Muscle layer of colon (tissue), 2 donors: ENCODE measurements around the gene SESN1.
"Not testable (repeated sequence)": the region's sequence is repeated elsewhere in the genome, so short reads cannot be mapped to it uniquely, and the experiment has no call there.

Source experiments
- H3K27ac ChIP-seq: one replicate; pipeline ENCODE4 v1.7.0; 2013; ENCODE audit warnings: low read depth, mild to moderate bottlenecking, low read length, moderate library complexity
- H3K27me3 ChIP-seq, 2 donors: one replicate each; pipeline ENCODE4 v1.7.0; 2013; ENCODE audit warnings: low read length in 2 of 2, mild to moderate bottlenecking in 2 of 2; ENCODE audit not compliant: insufficient read depth in 2 of 2, control insufficient read depth in 1 of 2
- H3K36me3 ChIP-seq: one replicate; pipeline ENCODE4 v1.7.0; 2013; ENCODE audit warnings: mild to moderate bottlenecking, low read length; ENCODE audit not compliant: insufficient read depth
- H3K4me1 ChIP-seq: one replicate; pipeline ENCODE4 v1.7.0; 2013; ENCODE audit warnings: mild to moderate bottlenecking, low read length; ENCODE audit not compliant: insufficient read depth
- H3K4me3 ChIP-seq, 2 donors: one replicate each; pipeline ENCODE4 v1.7.0; 2013; ENCODE audit warnings: low read length in 2 of 2, low read depth in 1 of 2, mild to moderate bottlenecking in 1 of 2, moderate library complexity in 1 of 2
- H3K9ac ChIP-seq: one replicate; pipeline ENCODE4 v1.7.0; 2013; ENCODE audit warnings: low read length
- H3K9me3 ChIP-seq: one replicate; pipeline ENCODE4 v1.7.0; 2013; ENCODE audit warnings: mild to moderate bottlenecking, low read length
- donor health status: abdominal sarcoma.
- donor health status: Adenocarcinoma of cecum.

SESN1 gene

GRCh38 chr6:109093732-109094415, 772 bp downstream of the SESN1 start:
- peaks cover 31% of the 10 kb centered on the region for H3K4me1 ChIP-seq
- no peaks in the 10 kb centered on the region for H3K27me3 ChIP-seq
- H3K9me3 ChIP-seq: no peaks in the 10 kb centered on the region
- H3K27ac ChIP-seq: peak overlapping the region; percentile 90
- H3K36me3 ChIP-seq: no peaks in the 10 kb centered on the region
- H3K9ac ChIP-seq: peak overlapping the region; percentile 75
- H3K4me3 ChIP-seq: peak overlapping the region; percentile 82 to 99

- no peaks in the 10 kb centered on the region for H3K36me3 ChIP-seq
- H3K9me3 ChIP-seq: no peaks in the 10 kb centered on the region
- H3K27me3 ChIP-seq: no peaks in the 10 kb centered on the region
- H3K9ac ChIP-seq: peak overlapping the region; percentile 31
- peak overlapping the region; percentile 18 to 99 for H3K4me3 ChIP-seq
- peaks cover 49% of the 10 kb centered on the region for H3K4me1 ChIP-seq
- H3K27ac ChIP-seq: peak overlapping the region; percentile 17
Observed at GRCh38 chr6:109092074-109092473, 2.6 kb downstream of the SESN1 start.

GRCh38 chr6:109091314-109092024, 3.2 kb downstream of the SESN1 start:
- Histone ChIP-seq H3K27ac (no peak overlapping the region), H3K27me3 (no peaks in the 10 kb centered on the region), H3K4me1 (peaks cover 43% of the 10 kb centered on the region), H3K4me3 (peak overlapping the region; percentile 18 to 99), H3K36me3 (no peaks in the 10 kb centered on the region), H3K9me3 (no peaks in the 10 kb centered on the region), H3K9ac (no peak overlapping the region)

- peaks cover 36% of the 10 kb centered on the region for H3K4me1 ChIP-seq
- H3K27ac ChIP-seq: peak overlapping the region; percentile 8
- no peak overlapping the region for H3K4me3 ChIP-seq
Observed at GRCh38 chr6:109088995-109089394, 5.7 kb downstream of the SESN1 start.

GRCh38 chr6:109087661-109088264, 6.9 kb downstream of the SESN1 start:
- Histone ChIP-seq H3K4me1 (peaks cover 36% of the 10 kb centered on the region), H3K27ac (peak overlapping the region; percentile 8), H3K9me3 (no peaks in the 10 kb centered on the region), H3K27me3 (no peaks in the 10 kb centered on the region), H3K4me3 (no peak overlapping the region), H3K9ac (no peak overlapping the region), H3K36me3 (peaks cover 6% of the 10 kb centered on the region)

More at GRCh38 chr6:109088995-109089394, 5.7 kb downstream of the SESN1 start:
- Histone ChIP-seq H3K27me3 (no peaks in the 10 kb centered on the region), H3K9ac (no peak overlapping the region), H3K36me3 (peaks cover 6% of the 10 kb centered on the region), H3K9me3 (no peaks in the 10 kb centered on the region)

GRCh38 chr6:109084146-109084545, 10.5 kb downstream of the SESN1 start:
- not testable (repeated sequence) for H3K27me3 ChIP-seq, H3K4me3 ChIP-seq, H3K27ac ChIP-seq, H3K9ac ChIP-seq, H3K36me3 ChIP-seq, H3K9me3 ChIP-seq
- H3K4me1 ChIP-seq: peaks cover 44% of the 10 kb centered on the region

- H3K4me3 ChIP-seq: no peak overlapping the region
- no peaks in the 10 kb centered on the region for H3K27me3 ChIP-seq
- peaks cover 6% of the 10 kb centered on the region for H3K36me3 ChIP-seq
- peaks cover 46% of the 10 kb centered on the region for H3K4me1 ChIP-seq
- H3K9ac ChIP-seq: no peak overlapping the region
- no peaks in the 10 kb centered on the region for H3K9me3 ChIP-seq
- no peak overlapping the region for H3K27ac ChIP-seq
Observed at GRCh38 chr6:109083657-109084056, 11.0 kb downstream of the SESN1 start.

- Histone ChIP-seq H3K4me3 (no peak overlapping the region), H3K4me1 (peaks cover 35% of the 10 kb centered on the region), H3K36me3 (peaks cover 6% of the 10 kb centered on the region), H3K9ac (no peak overlapping the region), H3K27me3 (no peaks in the 10 kb centered on the region), H3K27ac (no peak overlapping the region), H3K9me3 (no peaks in the 10 kb centered on the region)
Observed at GRCh38 chr6:109082188-109082577, 12.5 kb downstream of the SESN1 start.

- no peak overlapping the region for H3K9ac ChIP-seq
- peaks cover 6% of the 10 kb centered on the region for H3K36me3 ChIP-seq
- H3K27me3 ChIP-seq: no peaks in the 10 kb centered on the region
- peaks cover 39% of the 10 kb centered on the region for H3K4me1 ChIP-seq
- no peak overlapping the region for H3K27ac ChIP-seq
- no peaks in the 10 kb centered on the region for H3K9me3 ChIP-seq
- no peak overlapping the region for H3K4me3 ChIP-seq
Observed at GRCh38 chr6:109081516-109082187, 13.0 kb downstream of the SESN1 start.

- Histone ChIP-seq H3K9me3 (no peaks in the 10 kb centered on the region), H3K4me3 (no peak overlapping the region), H3K4me1 (peaks cover 45% of the 10 kb centered on the region), H3K27me3 (no peaks in the 10 kb centered on the region), H3K27ac (no peak overlapping the region), H3K36me3 (peaks cover 6% of the 10 kb centered on the region), H3K9ac (no peak overlapping the region)
Observed at GRCh38 chr6:109081026-109081425, 13.6 kb downstream of the SESN1 start.

GRCh38 chr6:109079981-109080380, 14.7 kb downstream of the SESN1 start:
- Histone ChIP-seq H3K36me3 (no peaks in the 10 kb centered on the region), H3K9ac (no peak overlapping the region), H3K27me3 (no peaks in the 10 kb centered on the region), H3K4me3 (no peak overlapping the region), H3K27ac (peak overlapping the region; percentile 15), H3K9me3 (no peaks in the 10 kb centered on the region), H3K4me1 (peaks cover 47% of the 10 kb centered on the region)
